HL-60 (cell line): ENCODE results near the gene RNF224.

Experiments used
- GABPA ChIP-seq: IDR thresholded peaks from 2 replicates; pipeline ENCODE4 v1.6.1; 2012; ENCODE audit warnings: low read depth
- POLR2AphosphoS5 ChIP-seq: IDR thresholded peaks from 2 replicates; pipeline ENCODE4 v1.6.1; 2012; ENCODE audit warnings: low read depth
- SPI1 ChIP-seq: IDR thresholded peaks from 2 replicates; pipeline ENCODE4 v1.6.1; 2012; ENCODE audit warnings: low read depth, mild to moderate bottlenecking, borderline replicate concordance
- TF ChIP-seq, protein P1 (sequence below): IDR thresholded peaks from one replicate; pipeline ENCODE4 v1.5.1; 2011; ENCODE audit warnings: low read length, control low read depth, inconsistent platforms; ENCODE audit not compliant: insufficient read depth

DNA sequence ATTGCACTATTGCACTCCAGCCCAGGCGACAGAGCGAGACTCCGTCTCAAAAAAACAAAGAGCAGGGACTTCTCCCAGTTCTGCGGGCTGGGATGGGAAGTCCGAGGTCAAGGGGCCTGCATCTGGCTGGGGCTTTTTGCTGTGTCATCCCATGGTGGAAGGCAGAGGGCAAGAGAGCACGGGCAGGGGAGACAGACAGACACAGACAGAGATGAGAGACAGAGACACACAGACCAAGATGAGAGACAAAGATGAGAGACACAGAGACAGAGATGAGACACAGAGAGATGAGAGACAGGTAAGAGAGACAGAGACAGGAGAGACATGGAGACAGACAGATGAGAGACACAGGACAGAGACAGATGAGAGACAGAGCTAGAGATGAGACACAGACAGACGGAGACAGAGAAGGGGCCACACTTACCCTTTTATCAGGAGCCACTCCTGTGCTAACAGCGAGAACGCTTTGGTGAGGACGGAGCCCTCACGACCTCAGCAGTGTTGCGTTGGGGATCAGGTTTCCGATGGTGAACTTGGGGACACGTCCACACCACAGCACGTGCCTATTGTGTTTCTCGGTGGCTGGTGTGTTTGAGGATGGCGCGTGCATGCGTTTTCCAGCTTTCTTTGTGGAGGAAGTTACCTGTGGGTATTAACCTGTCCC, 41.4 kb downstream of the RNF224 start:
- TF ChIP-seq, protein P1, sequence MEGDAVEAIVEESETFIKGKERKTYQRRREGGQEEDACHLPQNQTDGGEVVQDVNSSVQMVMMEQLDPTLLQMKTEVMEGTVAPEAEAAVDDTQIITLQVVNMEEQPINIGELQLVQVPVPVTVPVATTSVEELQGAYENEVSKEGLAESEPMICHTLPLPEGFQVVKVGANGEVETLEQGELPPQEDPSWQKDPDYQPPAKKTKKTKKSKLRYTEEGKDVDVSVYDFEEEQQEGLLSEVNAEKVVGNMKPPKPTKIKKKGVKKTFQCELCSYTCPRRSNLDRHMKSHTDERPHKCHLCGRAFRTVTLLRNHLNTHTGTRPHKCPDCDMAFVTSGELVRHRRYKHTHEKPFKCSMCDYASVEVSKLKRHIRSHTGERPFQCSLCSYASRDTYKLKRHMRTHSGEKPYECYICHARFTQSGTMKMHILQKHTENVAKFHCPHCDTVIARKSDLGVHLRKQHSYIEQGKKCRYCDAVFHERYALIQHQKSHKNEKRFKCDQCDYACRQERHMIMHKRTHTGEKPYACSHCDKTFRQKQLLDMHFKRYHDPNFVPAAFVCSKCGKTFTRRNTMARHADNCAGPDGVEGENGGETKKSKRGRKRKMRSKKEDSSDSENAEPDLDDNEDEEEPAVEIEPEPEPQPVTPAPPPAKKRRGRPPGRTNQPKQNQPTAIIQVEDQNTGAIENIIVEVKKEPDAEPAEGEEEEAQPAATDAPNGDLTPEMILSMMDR, result no peak
- TF ChIP-seq POLR2AphosphoS5, result no peak
- no peak for TF ChIP-seq GABPA
- TF ChIP-seq SPI1, result no peak
